Endothelial cell of hepatic sinusoid (primary cell): Measurements from ENCODE around the gene RASSF3.
"Not testable (repeated sequence)": the region's sequence is repeated elsewhere in the genome, so short reads cannot be mapped to it uniquely, and the experiment has no call there.

ENCODE experiments used
- in situ Hi-C: cut with HindIII; loops from 2 replicates; pipeline ENCODE4 v1.10.0; 2017; ENCODE audit warnings: low sequenced_read_pairs

RASSF3 gene

GRCh38 chr12:64595863-64596793, 14.2 kb upstream of the RASSF3 start:
- in situ Hi-C loops, result no loop called here

GRCh38 chr12:64598831-64599230, 11.5 kb upstream of the RASSF3 start:
- in situ Hi-C loops, result no loop called here

DNA sequence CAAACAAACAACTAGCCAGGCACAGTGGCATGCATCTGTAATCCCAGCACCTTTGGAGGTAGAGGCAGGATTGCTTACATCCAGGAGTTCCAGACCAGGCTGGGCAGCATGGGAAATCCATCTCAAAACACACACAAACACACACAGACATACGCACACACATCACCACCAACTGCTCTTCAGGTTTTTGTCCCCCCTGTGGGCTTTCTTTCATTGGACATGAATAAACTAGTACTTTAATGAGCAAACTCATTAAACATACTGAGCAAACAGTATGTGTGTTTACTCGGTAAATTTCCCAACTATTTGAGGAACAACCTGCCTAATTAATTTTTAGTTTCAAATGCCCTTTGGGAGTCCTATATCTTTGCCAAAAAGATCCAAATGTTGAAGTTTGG, 10.1 kb upstream of the RASSF3 start:
- in situ Hi-C loops, result no loop called here

- in situ Hi-C loops, result no loop called here
Observed at GRCh38 chr12:64603183-64603841, 7.0 kb upstream of the RASSF3 start.

DNA sequence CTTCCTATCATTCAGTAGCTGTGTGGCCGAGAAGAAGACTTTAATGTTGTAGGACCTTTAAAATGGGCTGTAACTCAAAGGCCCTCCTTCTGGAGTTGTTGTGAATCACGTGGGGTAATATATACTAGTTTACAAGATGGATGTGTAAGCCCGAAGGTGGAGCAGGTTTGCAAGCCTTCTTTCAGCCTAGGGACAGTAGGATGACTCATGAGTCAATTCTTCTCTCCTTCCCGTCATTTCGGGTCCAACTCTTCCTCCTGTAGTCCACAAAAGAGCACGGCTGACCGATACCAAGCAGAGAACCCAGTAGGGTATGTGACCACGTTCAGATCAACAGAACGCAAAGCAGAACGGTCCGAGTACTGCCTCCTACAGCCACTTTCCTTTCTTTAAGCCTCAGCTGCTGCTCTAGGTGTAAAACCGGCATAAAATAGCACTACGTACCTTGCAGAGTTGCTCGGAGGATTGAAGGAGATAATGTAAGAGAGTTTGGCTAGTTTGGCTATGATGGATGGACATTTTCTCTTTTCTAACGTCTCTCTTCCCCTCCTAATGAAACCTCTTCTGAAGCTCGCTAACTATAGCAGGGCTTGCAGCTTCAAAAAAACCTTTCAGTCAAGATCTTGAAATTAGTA, 1.3 kb upstream of the RASSF3 start:
- in situ Hi-C loops, result no loop called here

- in situ Hi-C loops, result no loop called here
Observed at GRCh38 chr12:64609536-64610078, 688 bp upstream of the RASSF3 start.

GRCh38 chr12:64610660-64611340, 505 bp downstream of the RASSF3 start:
- in situ Hi-C loops, result no loop called here

DNA sequence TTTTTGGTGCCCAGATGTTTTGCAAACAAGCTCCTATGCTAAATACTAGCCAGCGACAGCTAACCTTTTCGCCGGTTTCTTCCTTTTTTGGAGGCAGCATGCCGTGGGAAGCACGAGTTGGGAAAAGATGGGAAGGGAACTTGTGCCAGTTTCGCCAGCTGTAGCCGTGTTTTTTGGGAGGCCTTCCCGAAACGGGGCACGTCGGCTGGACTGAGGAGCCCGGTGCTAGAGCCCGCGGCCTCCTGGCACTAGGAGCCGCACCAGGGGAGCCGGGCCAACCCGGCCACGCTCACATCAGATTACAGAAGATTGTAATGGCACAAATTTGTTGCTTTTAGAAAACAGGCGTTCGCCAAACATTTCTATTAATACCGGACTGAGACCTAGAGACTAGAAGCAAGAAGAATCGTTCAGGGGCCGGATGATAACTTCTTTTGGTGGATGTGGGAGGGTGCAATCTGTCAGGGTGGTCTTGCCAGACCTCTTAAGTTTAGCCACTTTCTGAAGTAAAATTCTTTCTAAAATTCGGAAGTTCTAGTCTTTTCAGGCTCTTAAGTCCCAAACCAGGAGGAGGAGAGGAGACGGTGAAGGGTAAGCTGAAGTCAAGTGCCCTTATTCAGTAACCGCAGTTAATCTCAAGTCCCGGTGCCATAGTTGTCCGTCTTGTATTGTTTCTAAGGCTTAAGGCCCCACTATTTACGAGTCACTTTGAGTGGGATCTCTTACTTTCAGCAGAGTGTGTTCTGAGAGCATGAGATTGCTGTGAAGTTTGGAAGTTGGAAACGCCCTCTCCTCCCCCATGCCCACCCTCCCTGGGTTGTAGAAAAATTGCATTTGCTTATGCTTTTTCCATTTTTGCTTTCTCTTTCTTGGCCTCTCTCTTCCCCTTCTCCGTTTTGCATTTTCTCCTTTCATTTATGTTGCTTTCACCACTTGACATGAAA, 1.3 kb downstream of the RASSF3 start:
- in situ Hi-C loops, result no loop called here

- in situ Hi-C loops, result no loop called here
Observed at GRCh38 chr12:64612843-64613242, 2.5 kb downstream of the RASSF3 start.

GRCh38 chr12:64613775-64614398, 3.6 kb downstream of the RASSF3 start:
- in situ Hi-C loops, result not testable (repeated sequence)

- in situ Hi-C loops, result loop anchor here (5.0 kb wide), 1 partner anchor 81 kb away; no protein-coding TSS in a partner anchor
Observed at GRCh38 chr12:64616201-64616600, 5.9 kb downstream of the RASSF3 start.

- in situ Hi-C loops, result loop anchor here (5.0 kb wide), 1 partner anchor 78 kb away; no protein-coding TSS in a partner anchor
Observed at GRCh38 chr12:64618953-64619590, 8.8 kb downstream of the RASSF3 start.

DNA sequence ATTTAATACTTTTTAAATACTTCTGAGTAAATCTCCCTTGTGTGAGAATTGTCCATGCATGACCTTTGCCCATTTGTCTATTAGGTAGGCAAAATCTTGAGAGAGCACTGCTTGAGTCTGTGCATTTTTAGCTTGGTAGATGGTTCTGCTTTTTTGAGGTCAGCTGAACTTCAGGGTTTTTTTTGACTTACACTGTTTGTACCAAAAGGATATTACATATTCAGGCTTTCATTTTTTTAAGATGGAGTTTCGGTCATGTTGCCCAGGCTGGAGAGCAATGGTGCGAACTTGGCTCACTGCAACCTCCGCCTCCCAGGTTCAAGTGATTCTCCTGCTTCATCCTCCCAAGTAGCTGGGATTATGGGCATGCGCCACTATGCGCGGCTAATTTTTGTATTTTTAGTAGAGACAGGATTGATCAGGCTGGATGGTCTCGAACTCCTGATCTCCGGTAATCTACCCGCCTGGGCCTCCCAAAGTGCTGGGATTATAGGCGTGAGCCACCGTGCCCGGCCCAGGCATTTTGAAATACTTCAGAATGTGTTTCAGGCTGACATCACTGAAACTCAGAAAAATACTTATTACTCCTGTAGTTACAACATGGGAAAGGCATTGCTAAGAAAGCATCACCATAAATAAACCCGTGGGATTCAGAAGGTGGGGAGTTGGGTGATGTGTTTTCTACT, 11.1 kb downstream of the RASSF3 start:
- in situ Hi-C loops, result no loop called here

DNA sequence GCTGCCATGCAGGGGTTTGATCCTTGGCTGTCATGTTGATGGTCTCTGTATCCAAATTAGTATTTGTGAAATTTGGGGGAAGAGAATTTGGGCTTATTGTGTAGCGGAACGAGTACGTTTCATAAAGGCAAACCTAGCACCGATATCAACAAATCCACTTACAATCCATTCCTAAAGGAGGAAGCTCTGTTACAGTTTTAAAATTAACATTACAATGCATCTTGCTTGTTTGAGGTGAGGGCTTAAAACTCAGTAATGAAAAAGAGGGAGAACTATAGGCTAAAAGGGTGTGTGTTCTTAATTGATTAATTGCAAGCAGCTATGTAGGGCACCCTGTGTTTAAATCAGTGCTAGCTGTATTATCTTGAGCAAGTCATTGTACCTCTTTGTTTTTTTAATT, 13.7 kb downstream of the RASSF3 start:
- in situ Hi-C loops, result no loop called here

- in situ Hi-C loops, result no loop called here
Observed at GRCh38 chr12:64625243-64626077, 15.2 kb downstream of the RASSF3 start.

DNA sequence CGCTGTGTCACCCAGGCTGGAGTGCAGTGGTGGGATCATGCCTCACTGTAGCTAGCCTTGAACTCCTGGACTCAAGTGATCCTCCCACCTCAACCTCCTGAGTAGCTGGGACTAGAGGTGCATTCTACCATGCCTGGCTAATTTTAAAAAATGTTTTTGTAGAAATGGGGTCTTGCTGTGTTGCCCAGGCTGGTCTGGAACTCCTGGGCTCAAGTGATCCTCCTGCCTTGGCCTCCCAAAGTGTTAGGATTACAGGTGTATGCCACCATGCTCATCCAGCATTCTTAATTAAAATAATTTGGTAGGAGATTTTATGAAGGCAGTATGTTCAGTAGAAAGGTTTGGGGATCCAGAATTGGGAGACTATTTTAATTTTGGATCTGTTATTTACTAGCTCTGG, 16.3 kb downstream of the RASSF3 start:
- in situ Hi-C loops, result not testable (repeated sequence)

- in situ Hi-C loops, result no loop called here
Observed at GRCh38 chr12:64627771-64628170, 17.5 kb downstream of the RASSF3 start.
